ENCODE results near the gene MYL6B. TPM values are rescaled to one million over a fixed set of nuclear protein-coding genes. Genes with fewer than 3 reads are reported as not detected.
A peak's percentile ranks its signal among the peaks of the same experiment; 100 is the strongest.

MYL6B gene
- total RNA-seq, 2 donors from 2014 or later = 153 to 191 TPM

DNA sequence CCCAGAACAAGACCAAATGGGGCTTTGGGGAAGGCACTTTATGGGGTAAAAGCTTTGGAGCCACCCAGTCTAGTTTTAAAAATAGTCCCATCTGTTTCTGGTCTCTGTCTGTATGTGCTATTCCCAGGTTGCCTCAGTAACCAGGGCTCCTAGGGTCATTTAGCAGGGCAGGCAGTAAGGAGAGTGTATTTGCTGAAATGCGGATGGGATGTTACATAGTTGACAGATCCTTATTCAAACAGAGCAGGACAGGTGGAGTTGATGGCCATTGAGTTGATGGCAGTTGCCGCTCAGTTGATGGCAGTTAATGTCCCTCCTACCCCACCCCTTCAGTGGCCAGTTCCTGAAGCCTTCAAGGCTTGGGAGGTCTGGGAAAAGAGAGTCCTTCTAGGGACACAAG is 29.8 kb upstream of the MYL6B start:
- H3K9ac ChIP-seq (ENCODE audit: extremely low read depth, low read length, poor library complexity, severe bottlenecking) = no peak overlapping the region
- H3K27ac ChIP-seq (ENCODE audit: low read depth, low read length) = no peak overlapping the region
- H3K36me3 ChIP-seq (ENCODE audit: control insufficient read depth, insufficient read depth, low read length) = peaks cover 13% of the 10 kb centered on the region
- TF ChIP-seq, protein P1, sequence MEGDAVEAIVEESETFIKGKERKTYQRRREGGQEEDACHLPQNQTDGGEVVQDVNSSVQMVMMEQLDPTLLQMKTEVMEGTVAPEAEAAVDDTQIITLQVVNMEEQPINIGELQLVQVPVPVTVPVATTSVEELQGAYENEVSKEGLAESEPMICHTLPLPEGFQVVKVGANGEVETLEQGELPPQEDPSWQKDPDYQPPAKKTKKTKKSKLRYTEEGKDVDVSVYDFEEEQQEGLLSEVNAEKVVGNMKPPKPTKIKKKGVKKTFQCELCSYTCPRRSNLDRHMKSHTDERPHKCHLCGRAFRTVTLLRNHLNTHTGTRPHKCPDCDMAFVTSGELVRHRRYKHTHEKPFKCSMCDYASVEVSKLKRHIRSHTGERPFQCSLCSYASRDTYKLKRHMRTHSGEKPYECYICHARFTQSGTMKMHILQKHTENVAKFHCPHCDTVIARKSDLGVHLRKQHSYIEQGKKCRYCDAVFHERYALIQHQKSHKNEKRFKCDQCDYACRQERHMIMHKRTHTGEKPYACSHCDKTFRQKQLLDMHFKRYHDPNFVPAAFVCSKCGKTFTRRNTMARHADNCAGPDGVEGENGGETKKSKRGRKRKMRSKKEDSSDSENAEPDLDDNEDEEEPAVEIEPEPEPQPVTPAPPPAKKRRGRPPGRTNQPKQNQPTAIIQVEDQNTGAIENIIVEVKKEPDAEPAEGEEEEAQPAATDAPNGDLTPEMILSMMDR (conservative IDR thresholded peaks at IDR 0.05) = no peak
- 94 to 100% methylated on average over 1 to 2 of the region's 2 CpGs for WGBS, 2 experiments (ENCODE audit: insufficient coverage in 1 of 2, insufficient read length in 1 of 2)
- Mint-ChIP-seq H3K36me3 (ENCODE audit: low read depth) (peaks cover 18% of the 10 kb centered on the region), H3K4me1 (peaks cover 35% of the 10 kb centered on the region), H3K27ac (no peak overlapping the region), H3K4me3 (no peak overlapping the region), H3K27me3 (ENCODE audit: insufficient read depth) (no peaks in the 10 kb centered on the region), H3K9me3 (no peaks in the 10 kb centered on the region)
- peaks cover 10% of the 10 kb centered on the region for H3K4me1 ChIP-seq (ENCODE audit: control insufficient read depth, insufficient read depth, low read length)
- H3K4me3 ChIP-seq (ENCODE audit: low read length) = no peak overlapping the region
- no peaks in the 10 kb centered on the region for H3K9me3 ChIP-seq (ENCODE audit: control insufficient read depth, low read length)
- no peak for DNase-seq
- H3K27me3 ChIP-seq (ENCODE audit: control insufficient read depth, insufficient read depth, low read length, poor library complexity, severe bottlenecking) = no peaks in the 10 kb centered on the region

DNA sequence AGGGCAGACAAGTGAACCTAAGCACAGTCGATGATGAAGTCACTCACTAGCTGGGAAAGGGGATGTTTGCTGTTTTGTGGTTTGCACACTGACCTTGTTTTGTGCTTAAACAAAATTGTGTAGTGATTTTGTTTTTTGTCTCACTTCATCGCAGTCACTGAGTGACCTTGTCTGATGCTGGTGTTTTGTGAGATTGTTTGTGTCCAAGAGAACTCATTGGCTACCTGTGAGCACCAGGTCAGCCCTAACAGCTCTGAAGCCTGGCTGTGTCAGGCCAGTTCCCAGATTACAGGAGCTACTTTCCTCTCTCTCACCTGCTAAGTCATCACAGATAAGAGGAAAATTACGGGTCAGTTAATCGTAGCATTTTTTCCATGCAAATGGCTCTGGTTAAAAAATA is 28.3 kb upstream of the MYL6B start:
- H3K9ac ChIP-seq (ENCODE audit: extremely low read depth, low read length, poor library complexity, severe bottlenecking) = no peak overlapping the region
- Mint-ChIP-seq H3K27me3 (ENCODE audit: insufficient read depth) (no peaks in the 10 kb centered on the region), H3K36me3 (ENCODE audit: low read depth) (peaks cover 15% of the 10 kb centered on the region), H3K4me3 (no peak overlapping the region), H3K9me3 (no peaks in the 10 kb centered on the region), H3K4me1 (peaks cover 28% of the 10 kb centered on the region), H3K27ac (peak overlapping the region; percentile 87)
- WGBS, 2 experiments (ENCODE audit: insufficient coverage in 1 of 2, insufficient read length in 1 of 2) = 91 to 95% methylated on average over 4 of the region's 4 CpGs
- no peak for DNase-seq
- no peaks in the 10 kb centered on the region for H3K27me3 ChIP-seq (ENCODE audit: control insufficient read depth, insufficient read depth, low read length, poor library complexity, severe bottlenecking)
- peaks cover 6% of the 10 kb centered on the region for H3K4me1 ChIP-seq (ENCODE audit: control insufficient read depth, insufficient read depth, low read length)
- no peak overlapping the region for H3K27ac ChIP-seq (ENCODE audit: low read depth, low read length)
- TF ChIP-seq, protein P1 (conservative IDR thresholded peaks at IDR 0.05) = no peak
- H3K9me3 ChIP-seq (ENCODE audit: control insufficient read depth, low read length) = no peaks in the 10 kb centered on the region
- peaks cover 13% of the 10 kb centered on the region for H3K36me3 ChIP-seq (ENCODE audit: control insufficient read depth, insufficient read depth, low read length)
- no peak overlapping the region for H3K4me3 ChIP-seq (ENCODE audit: low read length)

DNA sequence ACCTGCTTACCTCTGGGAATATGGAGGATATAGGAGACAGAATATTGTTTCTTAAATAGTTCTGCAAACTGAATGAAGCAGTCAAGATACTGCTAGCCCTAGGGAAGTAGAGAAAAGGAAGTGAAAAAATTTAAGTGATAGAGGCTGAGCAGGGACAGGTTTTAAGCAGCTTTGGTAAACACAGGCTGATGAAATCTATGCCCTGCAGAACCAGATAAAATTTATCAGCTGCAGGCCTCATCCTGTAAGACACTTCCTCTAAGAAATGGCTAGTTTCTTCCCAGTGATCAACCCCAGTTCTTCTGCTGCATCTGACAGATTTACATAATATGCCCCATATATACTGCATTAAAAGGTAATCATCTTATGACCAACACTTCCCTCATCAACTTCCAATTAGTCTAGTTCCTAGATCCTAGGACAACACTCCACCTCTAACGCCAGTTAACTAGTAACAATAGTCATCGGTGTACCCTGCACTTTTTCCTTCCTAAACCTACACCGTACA is 25.6 kb upstream of the MYL6B start:
- H3K4me1 Mint-ChIP-seq = peaks cover 32% of the 10 kb centered on the region
- TF ChIP-seq, protein P1 (conservative IDR thresholded peaks at IDR 0.05) = no peak
- H3K27ac ChIP-seq (ENCODE audit: low read depth, low read length) = peak overlapping the region; percentile 16

More for the DNA sequence above, 25.6 kb upstream of the MYL6B start:
- no peak for DNase-seq
- H3K36me3 ChIP-seq (ENCODE audit: control insufficient read depth, insufficient read depth, low read length) = peaks cover 20% of the 10 kb centered on the region
- H3K4me1 ChIP-seq (ENCODE audit: control insufficient read depth, insufficient read depth, low read length) = peaks cover 5% of the 10 kb centered on the region
- peak overlapping the region; percentile 98 for H3K27ac Mint-ChIP-seq
- peak overlapping the region; percentile 60 for H3K9ac ChIP-seq (ENCODE audit: extremely low read depth, low read length, poor library complexity, severe bottlenecking)
- peaks cover 20% of the 10 kb centered on the region for H3K36me3 Mint-ChIP-seq (ENCODE audit: low read depth)
- peaks cover 9% of the 10 kb centered on the region for H3K9me3 ChIP-seq (ENCODE audit: control insufficient read depth, low read length)
- no peaks in the 10 kb centered on the region for H3K27me3 ChIP-seq (ENCODE audit: control insufficient read depth, insufficient read depth, low read length, poor library complexity, severe bottlenecking)
- H3K4me3 ChIP-seq (ENCODE audit: low read length) = peak overlapping the region; percentile 94
- H3K27me3 Mint-ChIP-seq (ENCODE audit: insufficient read depth) = no peaks in the 10 kb centered on the region
- WGBS, 2 experiments (ENCODE audit: insufficient coverage in 1 of 2, insufficient read length in 1 of 2) = 83 to 86% methylated on average over 1 to 3 of the region's 3 CpGs
- H3K4me3 Mint-ChIP-seq = peak overlapping the region; percentile 89
- no peaks in the 10 kb centered on the region for H3K9me3 Mint-ChIP-seq
